ENCODE data around the gene RREB1.

- TF ChIP-seq CTCF (IDR thresholded peaks at IDR 0.05) (no peak), POLR2AphosphoS5 (IDR thresholded peaks at IDR 0.05; ENCODE audit: low read depth, low read length) (no peak), TCF7L2 (IDR thresholded peaks at IDR 0.05; ENCODE audit: low read depth, low read length) (no peak)
Observed at GRCh38 chr6:7240351-7240750, 132.6 kb downstream of the RREB1 start.
